Ovary (tissue), 9 donors: ENCODE results near the gene CHCHD6. TPM values are rescaled to one million over a fixed set of nuclear protein-coding genes. Genes with fewer than 3 reads are reported as not detected.

Experiments
- DNase-seq, 5 donors: peaks; one replicate each; pipeline ENCODE4 v3.0.0-alpha.2; 2019 to 2020
- H3K27ac ChIP-seq, 2 donors: fragments of 200-600 bp; one replicate each; pipeline versions ENCODE4 v1.5.1 to v1.8.0; 2019 to 2022
- H3K27me3 ChIP-seq: fragments of 200-600 bp; one replicate; pipeline ENCODE4 v1.8.0; 2022
- H3K36me3 ChIP-seq: fragments of 200-600 bp; sonication (generic); one replicate; pipeline ENCODE4 v1.5.1; 2019
- H3K4me1 ChIP-seq: one replicate; pipeline ENCODE4 v1.8.1; 2013; ENCODE audit warnings: mild to moderate bottlenecking, moderate library complexity; ENCODE audit not compliant: insufficient read depth
- H3K4me3 ChIP-seq: fragments of 200-600 bp; sonication (generic); one replicate; pipeline ENCODE4 v1.5.1; 2017
- H3K9me3 ChIP-seq, 2 donors: fragments of 200-600 bp in 1 of 2; sonication (generic) in 1 of 2; one replicate each; pipeline versions ENCODE4 v1.5.1 to v1.8.1; 2013 to 2019; ENCODE audit warnings: mild to moderate bottlenecking in 1 of 2, moderate library complexity in 1 of 2
- EP300 ChIP-seq: sonication (generic); formaldehyde crosslinking; IDR thresholded peaks from one replicate; pipeline ENCODE4 v1.6.1; 2017; ENCODE audit warnings: antibody characterized with exemption
- POLR2A ChIP-seq: fragments of 450-650 bp; IDR thresholded peaks from one replicate; pipeline ENCODE4 v1.6.1; 2017; ENCODE audit warnings: antibody characterized with exemption, mild to moderate bottlenecking, moderate library complexity
- WGBS, 3 donors: extraction: QIAGEN DNeasy Blood & Tissue Kit in 1 of 3; methylation state at CpG; one replicate each; pipeline versions ENCODE4 v1.1.5 to v1.1.7; 2013 to 2017; 5-methylcytosine and 5-hydroxymethylcytosine counted together
- intact Hi-C, 4 donors: fragments of 100-400 bp; cut with DNase I; formaldehyde crosslinking; loops; one replicate each; pipeline versions ENCODE4 v1.11.0 to v1.15.1; 2022 to 2023
- polyA plus RNA-seq, 2 donors: library from polyadenylated mRNA; stranded (reverse); fragments of 200-250 nt in 1 of 2; fragments of 350-450 nt in 1 of 2; fragmentation: Illumina TruSeq in 1 of 2; extraction: RNeasy Lipid Tissue Mini Kit (QIAGEN cat#74804) in 1 of 2; gene quantifications; one replicate each; pipeline ENCODE4 v1.2.3, GENCODE V29; 2013 to 2014
- total RNA-seq, 7 donors: library from RNA; depleted of rRNA in 2 of 7; stranded (reverse); fragments of >200 nt in 2 of 7; fragmentation: NEBNext Ultra II Directional in 3 of 7; extraction: Animal tissue kit (Norgen Biotek cat#: 25700) in 3 of 7; gene quantifications; one replicate each; pipeline versions ENCODE4 v1.1.0 to v1.2.4, GENCODE V29; 2016 to 2023
- TF ChIP-seq, protein P1 (sequence below), 3 donors: fragments of 450-650 bp in 2 of 3; fragments of 200-600 bp in 1 of 3; IDR thresholded peaks; one replicate each; pipeline versions ENCODE4 v1.5.1 to v1.8.0; 2016 to 2022; ENCODE audit warnings: antibody characterized with exemption in 3 of 3, mild to moderate bottlenecking in 1 of 3
- donor health status: DM: no; HTN: no; CAD: no; lungs with moderate emphysema.
- donor health status: DM: no; HTN: no; CAD: no.
- donor health status: Bipolar disorder and iron deficiency.
- donor health status: DM: yes; HTN: yes; CAD: no.
- donor health status: DM: no; HTN: no; CAD: no.
- donor health status: DM: yes; HTN: yes; CAD: no.

Gene CHCHD6
- total and polyA plus RNA-seq, 9 donors = 8.5 to 24.6 (median 19.5) TPM

DNA sequence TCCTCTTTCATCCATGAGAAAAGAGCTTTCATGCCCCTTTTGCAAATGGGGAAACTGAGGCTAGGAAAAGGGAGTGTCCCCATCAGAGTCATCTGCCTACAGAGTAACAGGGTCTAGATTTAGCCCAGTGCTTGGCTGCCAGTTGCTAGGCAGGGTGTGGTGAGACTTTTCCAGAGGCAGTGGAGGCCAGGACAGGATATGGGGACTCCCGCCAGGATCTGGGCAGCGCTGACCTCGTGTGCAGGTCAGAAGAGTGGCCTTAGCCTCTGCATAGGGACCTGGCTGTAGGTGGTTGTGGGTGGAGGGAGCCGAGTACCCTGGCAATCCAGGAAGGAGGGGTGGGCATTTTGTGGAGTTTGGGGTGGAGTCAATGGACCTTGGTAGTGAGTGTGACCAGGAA is 283.1 kb downstream of the CHCHD6 start:
- H3K27ac ChIP-seq = no peak overlapping the region
- H3K4me3 ChIP-seq = no peak overlapping the region
- H3K4me1 ChIP-seq = peaks cover 20% of the 10 kb centered on the region
- TF ChIP-seq POLR2A (no peak), EP300 (no peak)
- TF ChIP-seq, protein P1, sequence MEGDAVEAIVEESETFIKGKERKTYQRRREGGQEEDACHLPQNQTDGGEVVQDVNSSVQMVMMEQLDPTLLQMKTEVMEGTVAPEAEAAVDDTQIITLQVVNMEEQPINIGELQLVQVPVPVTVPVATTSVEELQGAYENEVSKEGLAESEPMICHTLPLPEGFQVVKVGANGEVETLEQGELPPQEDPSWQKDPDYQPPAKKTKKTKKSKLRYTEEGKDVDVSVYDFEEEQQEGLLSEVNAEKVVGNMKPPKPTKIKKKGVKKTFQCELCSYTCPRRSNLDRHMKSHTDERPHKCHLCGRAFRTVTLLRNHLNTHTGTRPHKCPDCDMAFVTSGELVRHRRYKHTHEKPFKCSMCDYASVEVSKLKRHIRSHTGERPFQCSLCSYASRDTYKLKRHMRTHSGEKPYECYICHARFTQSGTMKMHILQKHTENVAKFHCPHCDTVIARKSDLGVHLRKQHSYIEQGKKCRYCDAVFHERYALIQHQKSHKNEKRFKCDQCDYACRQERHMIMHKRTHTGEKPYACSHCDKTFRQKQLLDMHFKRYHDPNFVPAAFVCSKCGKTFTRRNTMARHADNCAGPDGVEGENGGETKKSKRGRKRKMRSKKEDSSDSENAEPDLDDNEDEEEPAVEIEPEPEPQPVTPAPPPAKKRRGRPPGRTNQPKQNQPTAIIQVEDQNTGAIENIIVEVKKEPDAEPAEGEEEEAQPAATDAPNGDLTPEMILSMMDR (IDR thresholded peaks at IDR 0.05) = no peak
- no peaks in the 10 kb centered on the region for H3K27me3 ChIP-seq
- no peaks in the 10 kb centered on the region for H3K36me3 ChIP-seq
- no peak for DNase-seq
- intact Hi-C loops = loop anchor here in 2 of 4 donors (5.0 to 10.0 kb wide), 4 partner anchors 242 to 468 kb away; no protein-coding TSS in a partner anchor
- 61 to 77% (median 72%) methylated on average over 4 of the region's 4 CpGs for WGBS, 3 donors
- no peaks in the 10 kb centered on the region for H3K9me3 ChIP-seq

DNA sequence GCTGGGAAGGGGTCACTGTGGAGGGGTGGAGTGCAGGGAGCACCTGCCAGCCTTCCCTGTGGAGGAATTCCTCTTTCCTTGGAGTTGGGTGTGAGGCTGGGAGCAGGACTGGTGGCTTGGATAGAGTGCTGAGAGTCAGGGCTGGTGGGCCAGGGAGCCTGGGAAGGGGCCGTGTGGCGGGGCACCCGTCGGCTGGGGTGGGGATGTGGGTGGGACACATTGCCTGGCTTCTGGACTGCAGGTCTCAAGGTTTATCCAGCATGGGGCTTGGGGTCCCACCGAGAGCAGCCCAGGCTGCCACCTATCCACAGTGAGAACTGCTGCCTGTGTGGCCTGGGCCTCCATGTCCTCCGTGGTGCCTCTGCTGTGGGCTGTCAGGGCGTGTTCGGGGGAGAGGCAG is 283.6 kb downstream of the CHCHD6 start:
- Histone ChIP-seq H3K27ac (no peak overlapping the region), H3K4me1 (peaks cover 16% of the 10 kb centered on the region), H3K36me3 (no peaks in the 10 kb centered on the region), H3K4me3 (no peak overlapping the region), H3K27me3 (no peaks in the 10 kb centered on the region), H3K9me3 (no peaks in the 10 kb centered on the region)
- no peak for DNase-seq
- TF ChIP-seq, protein P1 (IDR thresholded peaks at IDR 0.05) = no peak
- TF ChIP-seq EP300 = no peak
- no peak for TF ChIP-seq POLR2A
- WGBS, 3 donors = 82 to 85% (median 83%) methylated on average over 7 to 8 of the region's 8 CpGs
- intact Hi-C loops = loop anchor here in 2 of 4 donors (5.0 to 10.0 kb wide), 4 partner anchors 243 to 467 kb away; no protein-coding TSS in a partner anchor

DNA sequence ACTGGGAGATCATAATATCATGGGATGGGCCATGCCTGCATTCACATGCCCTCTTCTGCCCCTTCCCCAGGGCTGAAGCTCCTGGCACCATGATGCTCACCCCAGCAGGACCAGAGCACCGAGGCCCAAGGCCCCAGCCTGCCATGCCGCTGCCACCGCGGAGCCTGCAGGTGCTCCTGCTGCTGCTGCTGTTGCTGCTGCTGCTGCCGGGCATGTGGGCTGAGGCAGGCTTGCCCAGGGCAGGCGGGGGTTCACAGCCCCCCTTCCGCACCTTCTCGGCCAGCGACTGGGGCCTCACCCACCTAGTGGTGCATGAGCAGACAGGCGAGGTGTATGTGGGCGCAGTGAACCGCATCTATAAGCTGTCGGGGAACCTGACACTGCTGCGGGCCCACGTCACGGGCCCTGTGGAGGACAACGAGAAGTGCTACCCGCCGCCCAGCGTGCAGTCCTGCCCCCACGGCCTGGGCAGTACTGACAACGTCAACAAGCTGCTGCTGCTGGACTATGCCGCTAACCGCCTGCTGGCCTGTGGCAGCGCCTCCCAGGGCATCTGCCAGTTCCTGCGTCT is 284.5 kb downstream of the CHCHD6 start:
- Histone ChIP-seq H3K9me3 (no peaks in the 10 kb centered on the region), H3K4me3 (no peak overlapping the region), H3K36me3 (no peaks in the 10 kb centered on the region), H3K4me1 (peaks cover 16% of the 10 kb centered on the region), H3K27ac (no peak overlapping the region), H3K27me3 (no peaks in the 10 kb centered on the region)
- intact Hi-C loops = loop anchor here in 2 of 4 donors (5.0 to 10.0 kb wide), 4 partner anchors 244 to 466 kb away; no protein-coding TSS in a partner anchor
- DNase-seq = no peak
- 89 to 93% (median 90%) methylated on average over 10 to 26 of the region's 26 CpGs for WGBS, 3 donors
- TF ChIP-seq EP300 (no peak), POLR2A (no peak)
- TF ChIP-seq, protein P1 (IDR thresholded peaks at IDR 0.05) = no peak

DNA sequence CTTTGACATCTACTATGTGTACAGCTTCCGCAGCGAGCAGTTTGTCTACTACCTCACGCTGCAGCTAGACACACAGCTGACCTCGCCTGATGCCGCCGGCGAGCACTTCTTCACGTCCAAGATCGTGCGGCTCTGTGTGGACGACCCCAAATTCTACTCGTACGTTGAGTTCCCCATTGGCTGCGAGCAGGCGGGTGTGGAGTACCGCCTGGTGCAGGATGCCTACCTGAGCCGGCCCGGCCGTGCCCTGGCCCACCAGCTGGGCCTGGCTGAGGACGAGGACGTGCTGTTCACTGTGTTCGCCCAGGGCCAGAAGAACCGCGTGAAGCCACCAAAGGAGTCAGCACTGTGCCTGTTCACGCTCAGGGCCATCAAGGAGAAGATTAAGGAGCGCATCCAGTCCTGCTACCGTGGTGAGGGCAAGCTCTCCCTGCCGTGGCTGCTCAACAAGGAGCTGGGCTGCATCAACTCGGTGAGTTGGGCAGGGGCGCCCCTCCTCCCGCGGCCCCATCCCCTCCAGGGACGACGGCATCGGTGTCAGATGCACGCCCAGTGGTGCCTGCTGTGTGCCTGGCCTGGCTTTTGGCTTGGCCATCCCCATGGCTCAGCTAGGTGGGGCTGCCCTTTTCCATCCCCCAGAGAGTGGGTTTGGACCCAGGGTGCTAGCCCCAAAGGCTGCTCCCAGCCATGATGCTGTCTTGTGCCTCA is 285.4 kb downstream of the CHCHD6 start:
- no peak overlapping the region for H3K4me3 ChIP-seq
- 87 to 92% (median 90%) methylated on average over 29 to 36 of the region's 36 CpGs for WGBS, 3 donors
- H3K36me3 ChIP-seq = no peaks in the 10 kb centered on the region
- intact Hi-C loops = loop anchor here in 3 of 4 donors (5.0 to 10.0 kb wide), 5 partner anchors 245 to 555 kb away; no protein-coding TSS in a partner anchor
- peaks cover 14% of the 10 kb centered on the region for H3K4me1 ChIP-seq
- H3K27ac ChIP-seq = no peak overlapping the region
- no peaks in the 10 kb centered on the region for H3K27me3 ChIP-seq
- DNase-seq = no peak
- TF ChIP-seq POLR2A = no peak
- TF ChIP-seq EP300 = no peak
- TF ChIP-seq, protein P1 (IDR thresholded peaks at IDR 0.05) = no peak
- H3K9me3 ChIP-seq = no peaks in the 10 kb centered on the region
